ENCODE data around the gene MFAP4.
"Not testable (repeated sequence)": the region's sequence is repeated elsewhere in the genome, so short reads cannot be mapped to it uniquely, and the experiment has no call there.

MFAP4 gene

GRCh38 chr17:19360772-19361171, 26.2 kb downstream of the MFAP4 start:
- peaks cover 2% of the 10 kb centered on the region; the same call in 1 of the 2 replicates for H3K36me3 ChIP-seq (ENCODE audit: insufficient read depth, low read length)
- no peaks in the 10 kb centered on the region for H3K27me3 ChIP-seq (ENCODE audit: insufficient read depth, low read length)
- H3K79me2 ChIP-seq (ENCODE audit: control insufficient read depth, insufficient read depth, low read length, unreplicated experiment): no peaks in the 10 kb centered on the region
- H3K4me1 ChIP-seq (ENCODE audit: control insufficient read depth, insufficient read depth, low read length, unreplicated experiment): peaks cover 19% of the 10 kb centered on the region
- H2AFZ ChIP-seq (ENCODE audit: low read length, unreplicated experiment): no peak overlapping the region
- H3K27ac ChIP-seq (ENCODE audit: low read depth, low read length): no peak overlapping the region
- no peak overlapping the region for H3K4me3 ChIP-seq (ENCODE audit: low read depth, low read length)

GRCh38 chr17:19359856-19360255, 27.1 kb downstream of the MFAP4 start:
- Histone ChIP-seq H3K27me3 (ENCODE audit: insufficient read depth, low read length) (no peaks in the 10 kb centered on the region), H3K4me1 (ENCODE audit: control insufficient read depth, insufficient read depth, low read length, unreplicated experiment) (peaks cover 16% of the 10 kb centered on the region), H2AFZ (ENCODE audit: low read length, unreplicated experiment) (no peak overlapping the region), H3K79me2 (ENCODE audit: control insufficient read depth, insufficient read depth, low read length, unreplicated experiment) (no peaks in the 10 kb centered on the region), H3K36me3 (ENCODE audit: insufficient read depth, low read length) (peaks cover 2% of the 10 kb centered on the region; the same call in 1 of the 2 replicates), H3K27ac (ENCODE audit: low read depth, low read length) (no peak overlapping the region), H3K4me3 (ENCODE audit: low read depth, low read length) (no peak overlapping the region)

GRCh38 chr17:19359151-19359550, 27.8 kb downstream of the MFAP4 start:
- H3K4me3 ChIP-seq (ENCODE audit: low read depth, low read length): no peak overlapping the region

GRCh38 chr17:19357761-19358160, 29.2 kb downstream of the MFAP4 start:
- peaks cover 2% of the 10 kb centered on the region; the same call in 1 of the 2 replicates for H3K36me3 ChIP-seq (ENCODE audit: insufficient read depth, low read length)
- no peak overlapping the region for H2AFZ ChIP-seq (ENCODE audit: low read length, unreplicated experiment)
- no peaks in the 10 kb centered on the region for H3K79me2 ChIP-seq (ENCODE audit: control insufficient read depth, insufficient read depth, low read length, unreplicated experiment)
- no peak overlapping the region for H3K27ac ChIP-seq (ENCODE audit: low read depth, low read length)
- H3K4me3 ChIP-seq (ENCODE audit: low read depth, low read length): no peak overlapping the region
- H3K4me1 ChIP-seq (ENCODE audit: control insufficient read depth, insufficient read depth, low read length, unreplicated experiment): peaks cover 9% of the 10 kb centered on the region
- H3K27me3 ChIP-seq (ENCODE audit: insufficient read depth, low read length): no peaks in the 10 kb centered on the region

More at GRCh38 chr17:19359151-19359550, 27.8 kb downstream of the MFAP4 start:
- H3K36me3 ChIP-seq (ENCODE audit: insufficient read depth, low read length): peaks cover 2% of the 10 kb centered on the region; the same call in 1 of the 2 replicates
- H3K4me1 ChIP-seq (ENCODE audit: control insufficient read depth, insufficient read depth, low read length, unreplicated experiment): peaks cover 12% of the 10 kb centered on the region
- no peak overlapping the region for H2AFZ ChIP-seq (ENCODE audit: low read length, unreplicated experiment)
- no peaks in the 10 kb centered on the region for H3K79me2 ChIP-seq (ENCODE audit: control insufficient read depth, insufficient read depth, low read length, unreplicated experiment)
- no peak overlapping the region for H3K27ac ChIP-seq (ENCODE audit: low read depth, low read length)
- H3K27me3 ChIP-seq (ENCODE audit: insufficient read depth, low read length): no peaks in the 10 kb centered on the region

- Histone ChIP-seq H3K79me2 (ENCODE audit: control insufficient read depth, insufficient read depth, low read length, unreplicated experiment) (no peaks in the 10 kb centered on the region), H2AFZ (ENCODE audit: low read length, unreplicated experiment) (no peak overlapping the region), H3K4me1 (ENCODE audit: control insufficient read depth, insufficient read depth, low read length, unreplicated experiment) (peaks cover 9% of the 10 kb centered on the region), H3K4me3 (ENCODE audit: low read depth, low read length) (no peak overlapping the region), H3K36me3 (ENCODE audit: insufficient read depth, low read length) (peaks cover 2% of the 10 kb centered on the region; the same call in 1 of the 2 replicates), H3K27ac (ENCODE audit: low read depth, low read length) (no peak overlapping the region), H3K27me3 (ENCODE audit: insufficient read depth, low read length) (no peaks in the 10 kb centered on the region)
These were observed 29.6 kb downstream of the MFAP4 start for GRCh38 chr17:19357351-19357750.

GRCh38 chr17:19354748-19355147, 32.2 kb downstream of the MFAP4 start:
- H3K27ac ChIP-seq (ENCODE audit: low read depth, low read length): no peak overlapping the region
- H2AFZ ChIP-seq (ENCODE audit: low read length, unreplicated experiment): no peak overlapping the region
- H3K27me3 ChIP-seq (ENCODE audit: insufficient read depth, low read length): no peaks in the 10 kb centered on the region
- H3K4me3 ChIP-seq (ENCODE audit: low read depth, low read length): no peak overlapping the region
- H3K4me1 ChIP-seq (ENCODE audit: control insufficient read depth, insufficient read depth, low read length, unreplicated experiment): peaks cover 5% of the 10 kb centered on the region
- H3K79me2 ChIP-seq (ENCODE audit: control insufficient read depth, insufficient read depth, low read length, unreplicated experiment): no peaks in the 10 kb centered on the region
- H3K36me3 ChIP-seq (ENCODE audit: insufficient read depth, low read length): peaks cover 2% of the 10 kb centered on the region; the same call in 1 of the 2 replicates

- not testable (repeated sequence) for H3K4me3 ChIP-seq (ENCODE audit: low read depth, low read length); H3K4me1 ChIP-seq (ENCODE audit: control insufficient read depth, insufficient read depth, low read length, unreplicated experiment); H3K27me3 ChIP-seq (ENCODE audit: insufficient read depth, low read length); H3K36me3 ChIP-seq (ENCODE audit: insufficient read depth, low read length); H3K79me2 ChIP-seq (ENCODE audit: control insufficient read depth, insufficient read depth, low read length, unreplicated experiment); H2AFZ ChIP-seq (ENCODE audit: low read length, unreplicated experiment); H3K27ac ChIP-seq (ENCODE audit: low read depth, low read length)
These were observed 33.6 kb downstream of the MFAP4 start for GRCh38 chr17:19353401-19353800.

GRCh38 chr17:19348806-19349205, 38.2 kb downstream of the MFAP4 start:
- Histone ChIP-seq H3K4me3 (ENCODE audit: low read depth, low read length) (no peak overlapping the region), H3K27me3 (ENCODE audit: insufficient read depth, low read length) (no peaks in the 10 kb centered on the region), H3K4me1 (ENCODE audit: control insufficient read depth, insufficient read depth, low read length, unreplicated experiment) (peaks cover 29% of the 10 kb centered on the region), H3K36me3 (ENCODE audit: insufficient read depth, low read length) (no peaks in the 10 kb centered on the region), H3K79me2 (ENCODE audit: control insufficient read depth, insufficient read depth, low read length, unreplicated experiment) (no peaks in the 10 kb centered on the region), H2AFZ (ENCODE audit: low read length, unreplicated experiment) (no peak overlapping the region), H3K27ac (ENCODE audit: low read depth, low read length) (no peak overlapping the region)

GRCh38 chr17:19348081-19348650, 38.8 kb downstream of the MFAP4 start:
- H3K79me2 ChIP-seq (ENCODE audit: control insufficient read depth, insufficient read depth, low read length, unreplicated experiment): no peaks in the 10 kb centered on the region

GRCh38 chr17:19347323-19348080, 39.5 kb downstream of the MFAP4 start:
- Histone ChIP-seq H2AFZ (ENCODE audit: low read length, unreplicated experiment) (no peak overlapping the region), H3K27ac (ENCODE audit: low read depth, low read length) (peak overlapping the region; percentile 58), H3K27me3 (ENCODE audit: insufficient read depth, low read length) (no peaks in the 10 kb centered on the region), H3K4me3 (ENCODE audit: low read depth, low read length) (0 out of 2 replicates have a peak overlapping the region, but pooled peaks have one; percentile 3), H3K4me1 (ENCODE audit: control insufficient read depth, insufficient read depth, low read length, unreplicated experiment) (peaks cover 29% of the 10 kb centered on the region), H3K79me2 (ENCODE audit: control insufficient read depth, insufficient read depth, low read length, unreplicated experiment) (no peaks in the 10 kb centered on the region), H3K36me3 (ENCODE audit: insufficient read depth, low read length) (no peaks in the 10 kb centered on the region)

More at GRCh38 chr17:19348081-19348650, 38.8 kb downstream of the MFAP4 start:
- H3K4me1 ChIP-seq (ENCODE audit: control insufficient read depth, insufficient read depth, low read length, unreplicated experiment): peaks cover 29% of the 10 kb centered on the region
- H3K27me3 ChIP-seq (ENCODE audit: insufficient read depth, low read length): no peaks in the 10 kb centered on the region
- H3K4me3 ChIP-seq (ENCODE audit: low read depth, low read length): no peak overlapping the region
- H3K36me3 ChIP-seq (ENCODE audit: insufficient read depth, low read length): no peaks in the 10 kb centered on the region
- H3K27ac ChIP-seq (ENCODE audit: low read depth, low read length): no peak overlapping the region
- H2AFZ ChIP-seq (ENCODE audit: low read length, unreplicated experiment): no peak overlapping the region

Measured in ACC112 (cell line).